ENCODE measurements around the gene GNG7.
"Not testable (repeated sequence)": the region's sequence is repeated elsewhere in the genome, so short reads cannot be mapped to it uniquely, and the experiment has no call there.

- TF ChIP-seq CTCF, POLR2A (IDR thresholded peaks at IDR 0.05): not testable (repeated sequence)
Measured at GRCh38 chr19:2714102-2714501, 11.6 kb upstream of the GNG7 start.

All from adrenal gland (tissue), 5 donors.